ENCODE results near the gene CYP46A1.

Gene CYP46A1

DNA sequence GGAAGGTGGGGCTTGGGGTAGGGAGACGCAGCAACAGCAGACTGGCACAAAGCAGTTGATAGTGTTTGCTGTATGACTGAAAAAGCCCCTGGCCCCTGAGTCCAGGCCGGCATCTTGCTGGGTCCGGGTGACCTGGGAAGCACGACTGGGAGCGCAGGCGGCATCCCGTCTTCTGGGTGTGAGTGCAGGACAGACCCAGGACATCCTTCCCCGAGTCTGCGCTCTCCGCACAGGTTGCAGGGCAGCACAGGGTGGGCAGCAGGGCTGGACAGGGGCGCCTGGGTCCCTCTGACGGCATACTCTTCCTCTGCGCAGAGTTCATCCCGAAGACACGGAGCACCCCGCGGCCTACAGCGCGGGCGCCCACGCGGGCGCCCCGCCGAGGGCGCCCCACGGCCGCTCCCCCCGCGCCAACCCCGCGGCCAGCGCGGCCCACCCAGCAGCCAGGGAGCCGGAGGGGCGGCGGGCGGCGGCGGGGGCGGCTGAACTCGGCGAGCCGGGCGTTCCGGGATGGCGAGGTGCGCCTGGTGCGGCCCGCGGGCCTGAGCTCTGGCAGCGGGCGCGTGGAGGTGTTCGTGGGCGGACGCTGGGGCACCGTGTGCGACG lies 9.2 kb upstream of the CYP46A1 start:
- TF ChIP-seq ZNF274 (IDR thresholded peaks at IDR 0.05; ENCODE audit: low read depth, low read length) = no peak
- no peak overlapping the region for H3K4me3 ChIP-seq (ENCODE audit: low read length)

DNA sequence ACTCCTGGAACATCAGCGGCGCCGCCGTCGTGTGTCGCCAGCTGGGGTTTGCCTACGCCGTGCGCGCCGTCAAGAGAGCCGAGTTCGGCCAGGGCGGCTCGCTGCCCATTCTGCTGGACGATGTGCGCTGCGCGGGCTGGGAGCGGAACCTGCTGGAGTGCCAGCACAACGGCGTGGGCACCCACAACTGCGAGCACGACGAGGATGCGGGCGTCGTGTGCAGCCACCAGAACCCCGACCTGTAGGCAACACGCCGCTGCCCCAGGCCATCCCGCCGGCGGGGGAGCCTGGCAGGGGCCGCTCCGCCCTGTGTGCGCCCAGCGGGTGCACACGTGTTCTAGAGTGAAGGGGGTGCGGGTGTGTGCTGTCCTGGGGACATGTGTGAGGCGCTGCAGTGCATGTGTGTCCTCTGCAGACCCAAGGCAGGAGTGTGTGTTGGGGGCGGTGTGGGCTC lies 8.7 kb upstream of the CYP46A1 start:
- TF ChIP-seq ZNF274 (IDR thresholded peaks at IDR 0.05; ENCODE audit: low read depth, low read length) = no peak
- no peak overlapping the region for H3K4me3 ChIP-seq (ENCODE audit: low read length)

DNA sequence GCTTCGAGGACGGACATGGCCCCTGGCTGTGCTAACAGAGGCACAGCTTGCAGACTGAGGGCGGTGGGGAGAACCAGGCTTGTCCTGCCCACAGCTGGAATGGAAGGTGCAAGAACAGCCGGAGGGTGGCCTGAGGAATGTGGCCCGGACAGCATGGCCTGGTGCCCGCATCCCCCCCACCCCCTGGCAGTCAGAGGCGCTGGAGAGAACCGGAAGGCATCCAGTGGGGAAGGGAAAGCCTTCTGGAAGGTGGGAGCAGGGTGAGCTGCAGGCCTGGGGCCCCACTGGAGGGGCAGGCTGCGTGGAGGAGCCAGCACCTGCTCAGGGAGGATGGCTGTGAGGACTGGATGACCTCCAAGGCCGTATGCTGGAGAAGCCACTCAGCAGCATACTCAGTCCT lies 8.1 kb upstream of the CYP46A1 start:
- TF ChIP-seq ZNF274 (IDR thresholded peaks at IDR 0.05; ENCODE audit: low read depth, low read length) = no peak
- no peak overlapping the region for H3K4me3 ChIP-seq (ENCODE audit: low read length)

DNA sequence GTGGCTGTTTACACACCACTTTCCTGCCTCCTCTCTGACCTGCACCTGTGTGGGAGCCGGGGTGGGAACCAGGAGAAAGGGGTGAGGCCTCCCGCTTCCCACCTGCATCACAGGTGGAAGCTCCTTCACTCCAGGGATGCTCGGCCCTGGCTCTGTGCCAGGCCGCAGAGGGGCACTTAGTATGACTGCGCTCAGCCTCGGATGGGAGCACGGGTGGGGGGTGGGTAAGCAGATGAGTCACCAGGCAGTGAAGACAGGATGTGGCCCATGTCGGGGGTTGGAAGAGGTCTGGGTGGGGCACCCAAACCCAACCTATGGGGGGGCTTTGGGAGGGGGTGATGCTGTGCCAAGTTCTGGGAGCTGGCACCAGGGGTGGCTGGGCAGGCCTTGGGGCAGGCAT lies 7.4 kb upstream of the CYP46A1 start:
- H3K4me3 ChIP-seq (ENCODE audit: low read length) = no peak overlapping the region
- no peak for TF ChIP-seq ZNF274 (IDR thresholded peaks at IDR 0.05; ENCODE audit: low read depth, low read length)

DNA sequence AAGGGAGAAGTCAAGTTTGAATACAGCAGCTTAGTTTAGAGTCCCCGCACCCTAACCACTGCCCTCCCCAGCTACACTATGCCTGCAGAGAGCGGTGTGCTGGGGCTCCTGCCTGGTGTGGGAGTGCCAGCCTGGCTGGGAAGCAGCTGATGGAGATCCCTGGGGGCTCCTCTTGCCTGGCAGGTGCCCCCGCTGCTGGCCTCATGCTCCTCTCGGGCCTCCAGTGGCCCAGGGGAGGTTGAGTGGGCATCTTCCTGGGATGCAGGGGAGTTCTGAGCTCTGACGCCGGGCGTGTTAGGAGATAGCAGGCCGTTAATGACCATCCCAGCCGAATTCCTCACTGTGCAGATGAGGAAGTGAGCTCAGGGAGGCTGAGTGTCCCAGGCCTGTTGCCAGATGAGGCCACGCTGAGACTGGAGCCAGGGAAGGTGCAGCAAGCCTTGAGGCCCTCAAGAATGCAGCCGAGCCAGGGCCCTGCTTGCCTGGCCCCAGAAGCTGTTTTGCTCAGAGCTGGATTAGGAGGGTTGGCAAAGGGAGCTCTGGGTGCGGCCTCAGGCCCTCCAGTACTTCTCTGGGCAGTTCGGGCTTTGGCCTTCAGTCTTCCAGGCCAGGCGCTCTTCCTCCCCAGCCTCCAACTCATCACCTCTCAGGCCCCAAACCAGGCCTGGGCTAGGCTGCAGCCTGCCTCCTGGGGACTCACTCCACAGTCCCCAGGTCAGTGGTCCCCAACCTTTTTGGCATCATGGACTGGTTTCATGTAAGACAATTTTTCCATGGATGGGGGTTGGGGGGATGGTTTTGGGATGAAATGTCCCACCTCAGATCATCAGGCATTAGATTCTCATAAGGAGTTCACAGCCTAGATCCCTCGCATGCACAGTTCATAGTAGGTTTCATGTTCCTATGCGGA lies 6.6 kb upstream of the CYP46A1 start:
- no peak overlapping the region for H3K4me3 ChIP-seq (ENCODE audit: low read length)
- TF ChIP-seq ZNF274 (IDR thresholded peaks at IDR 0.05; ENCODE audit: low read depth, low read length) = no peak

DNA sequence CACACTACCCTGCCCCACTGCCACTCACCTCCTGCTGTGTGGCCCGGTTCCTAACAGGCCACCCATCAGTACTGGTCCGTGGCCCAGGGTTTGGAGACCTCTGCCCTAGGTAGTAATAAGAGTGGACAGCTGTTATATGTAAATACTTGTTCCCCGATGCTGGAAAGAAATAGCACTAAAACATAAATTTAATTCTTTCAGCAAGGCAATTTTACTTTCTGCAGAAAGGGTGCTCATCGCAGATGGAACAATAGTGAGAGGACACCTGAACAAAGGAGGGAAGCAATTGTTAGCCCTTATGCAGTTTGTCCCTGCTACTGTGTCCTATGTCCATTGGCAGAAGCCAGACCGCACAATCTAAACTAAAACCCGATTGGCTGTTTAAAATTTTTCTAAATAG lies 5.9 kb upstream of the CYP46A1 start:
- no peak overlapping the region for H3K4me3 ChIP-seq (ENCODE audit: low read length)
- TF ChIP-seq ZNF274 (IDR thresholded peaks at IDR 0.05; ENCODE audit: low read depth, low read length) = no peak

DNA sequence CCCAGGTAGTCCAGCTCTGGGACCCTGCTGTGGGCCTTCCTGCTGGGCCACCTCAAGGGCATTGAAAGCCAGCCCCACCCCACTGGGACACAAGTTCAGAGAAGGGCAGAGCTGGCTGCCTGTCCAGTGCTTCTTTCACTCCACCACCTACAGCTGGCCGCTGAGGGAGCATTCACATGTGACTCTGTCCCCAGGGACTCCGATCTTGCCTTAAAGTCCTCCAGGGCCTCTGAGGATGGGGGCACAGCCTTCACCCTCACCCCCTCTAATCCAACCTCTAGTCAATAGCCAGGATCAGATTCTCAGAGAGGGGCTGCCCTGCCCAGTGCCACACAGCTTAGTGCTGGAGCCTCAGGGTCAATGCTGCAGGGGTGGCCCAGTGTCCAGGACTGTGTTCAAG lies 5.0 kb upstream of the CYP46A1 start:
- H3K4me3 ChIP-seq (ENCODE audit: low read length) = no peak overlapping the region
- TF ChIP-seq ZNF274 (IDR thresholded peaks at IDR 0.05; ENCODE audit: low read depth, low read length) = no peak

DNA sequence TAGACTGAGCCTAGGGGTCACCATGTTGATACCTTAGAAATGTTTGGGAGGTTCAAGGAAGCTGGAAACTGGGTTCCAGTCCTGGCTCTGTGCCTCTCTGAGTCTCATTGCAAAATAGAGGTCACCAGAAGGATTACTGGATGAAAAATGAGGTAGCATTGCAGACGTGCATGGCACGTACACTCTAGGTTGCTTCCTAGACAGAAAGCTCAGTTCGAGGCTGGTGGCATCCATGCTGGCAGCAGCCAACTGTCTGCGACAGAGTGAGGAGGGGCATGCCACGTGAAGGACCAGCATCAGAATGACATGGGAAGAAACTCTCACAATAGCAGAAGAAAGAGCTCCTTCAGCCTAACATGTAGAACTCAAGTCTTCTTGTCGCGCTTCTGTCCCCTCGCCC lies 4.6 kb upstream of the CYP46A1 start:
- no peak for TF ChIP-seq ZNF274 (IDR thresholded peaks at IDR 0.05; ENCODE audit: low read depth, low read length)
- no peak overlapping the region for H3K4me3 ChIP-seq (ENCODE audit: low read length)

DNA sequence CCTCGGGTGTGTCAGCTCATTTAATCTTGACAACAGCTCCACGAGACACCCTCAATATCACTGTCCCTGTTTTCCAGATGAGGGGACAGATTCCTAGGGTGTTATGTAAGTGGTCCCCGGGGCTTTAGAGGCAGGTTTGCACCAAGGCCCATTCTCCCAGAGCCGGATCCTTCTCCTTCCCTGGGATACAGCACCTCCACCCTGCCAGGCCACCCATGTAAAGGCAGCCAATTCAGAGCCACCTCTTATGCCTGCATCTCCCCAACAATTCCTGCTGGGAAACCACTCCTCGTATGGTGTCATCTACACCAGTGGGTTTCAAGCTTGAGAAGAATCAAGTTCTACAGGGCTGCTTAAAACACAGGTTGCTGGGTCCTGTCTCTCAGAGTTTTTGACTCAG lies 4.1 kb upstream of the CYP46A1 start:
- no peak for TF ChIP-seq ZNF274 (IDR thresholded peaks at IDR 0.05; ENCODE audit: low read depth, low read length)
- H3K4me3 ChIP-seq (ENCODE audit: low read length) = no peak overlapping the region

DNA sequence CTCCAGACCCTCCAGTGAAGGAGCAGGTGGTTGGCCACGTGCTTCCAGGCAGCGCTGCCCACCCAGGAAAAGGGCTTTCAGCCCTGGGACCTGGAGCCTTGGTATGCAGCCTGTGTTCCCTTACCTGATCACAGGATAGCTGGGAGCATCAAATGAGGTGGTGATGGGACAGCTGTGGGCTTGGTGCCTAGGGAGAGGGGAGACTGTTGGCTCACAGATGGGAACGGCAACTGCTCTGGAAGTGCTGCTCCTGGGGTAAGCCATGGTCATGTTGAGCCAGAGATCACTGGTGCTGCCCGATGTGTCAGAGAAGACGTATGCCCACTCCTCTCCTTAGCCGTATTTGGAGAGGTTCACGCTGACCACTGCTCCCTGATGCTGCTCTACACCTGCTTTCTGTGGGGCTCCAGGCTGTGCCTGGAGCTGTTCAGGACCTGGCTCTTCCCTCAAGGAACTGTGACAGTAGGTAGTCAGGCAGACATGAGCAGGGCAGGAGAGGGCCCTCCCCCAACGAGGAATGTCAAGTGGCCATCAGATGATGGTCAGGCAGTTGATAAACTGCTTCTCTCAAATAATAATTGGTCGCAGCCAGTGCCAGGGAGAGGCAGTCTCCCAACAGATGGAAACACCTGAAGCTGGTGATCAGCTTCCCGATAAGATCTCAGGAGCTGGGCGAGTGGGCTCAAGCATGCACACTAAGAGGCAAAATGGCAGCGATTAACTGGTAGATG lies 2.8 kb upstream of the CYP46A1 start:
- TF ChIP-seq ZNF274 (IDR thresholded peaks at IDR 0.05; ENCODE audit: low read depth, low read length) = no peak
- H3K4me3 ChIP-seq (ENCODE audit: low read length) = no peak overlapping the region

DNA sequence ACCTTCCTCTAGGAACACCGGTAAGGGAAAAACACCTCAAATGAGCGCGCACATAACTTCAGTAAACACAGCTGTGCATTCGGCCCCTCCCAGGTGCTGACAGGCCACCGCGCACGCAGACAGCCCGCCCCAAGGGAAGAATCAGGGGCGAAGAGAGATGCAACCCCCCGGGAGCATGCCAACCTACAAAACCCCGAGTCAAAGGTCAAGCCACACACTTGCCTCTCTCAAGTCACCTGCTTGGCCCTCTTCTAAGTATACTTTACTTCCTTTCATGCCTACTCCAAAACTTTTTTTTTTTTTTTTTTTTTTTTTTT lies 2.3 kb upstream of the CYP46A1 start:
- H3K4me3 ChIP-seq (ENCODE audit: low read length) = no peak overlapping the region
- TF ChIP-seq ZNF274 (IDR thresholded peaks at IDR 0.05; ENCODE audit: low read depth, low read length) = no peak

DNA sequence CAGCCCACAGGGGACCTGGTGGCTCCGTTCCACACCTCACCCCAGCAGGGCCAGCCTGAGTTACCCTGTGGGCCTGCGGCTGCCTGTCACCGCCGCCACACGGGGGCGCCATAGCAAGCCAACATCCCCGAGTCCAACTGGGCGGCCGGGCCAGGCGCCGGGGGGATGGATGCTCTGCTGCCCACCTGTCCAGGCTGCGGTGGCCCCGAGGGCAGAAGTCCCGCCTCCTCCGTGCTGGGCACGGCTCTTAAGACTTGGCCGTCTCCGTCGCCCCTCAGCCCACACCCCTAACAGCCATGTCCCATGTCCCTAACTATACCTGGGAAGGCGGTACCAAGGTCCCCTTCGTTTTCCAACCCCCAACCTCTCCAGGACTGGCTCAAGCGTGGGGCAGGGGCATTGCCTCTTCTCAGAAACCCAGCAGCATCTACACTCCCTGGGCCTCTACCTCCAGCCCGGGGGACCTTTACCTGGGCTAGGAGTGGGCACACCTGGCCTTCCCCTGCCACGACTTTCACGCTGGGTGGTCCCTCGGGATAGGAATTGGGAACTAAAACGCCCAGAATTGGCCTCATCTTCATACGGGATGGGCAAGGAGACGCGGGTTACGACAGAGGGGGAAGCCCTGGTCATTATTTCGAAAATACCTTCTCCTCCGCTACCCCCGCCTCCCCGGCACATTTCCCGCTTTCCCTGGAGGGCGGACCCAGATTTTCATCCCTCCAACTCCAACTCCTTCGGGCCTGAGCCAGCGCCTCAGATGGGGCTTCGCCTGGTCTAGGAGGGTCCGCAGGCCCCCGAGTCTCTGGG lies 1.1 kb upstream of the CYP46A1 start:
- H3K4me3 ChIP-seq (ENCODE audit: low read length) = peak overlapping the region; percentile 78
- no peak for TF ChIP-seq ZNF274 (IDR thresholded peaks at IDR 0.05; ENCODE audit: low read depth, low read length)

DNA sequence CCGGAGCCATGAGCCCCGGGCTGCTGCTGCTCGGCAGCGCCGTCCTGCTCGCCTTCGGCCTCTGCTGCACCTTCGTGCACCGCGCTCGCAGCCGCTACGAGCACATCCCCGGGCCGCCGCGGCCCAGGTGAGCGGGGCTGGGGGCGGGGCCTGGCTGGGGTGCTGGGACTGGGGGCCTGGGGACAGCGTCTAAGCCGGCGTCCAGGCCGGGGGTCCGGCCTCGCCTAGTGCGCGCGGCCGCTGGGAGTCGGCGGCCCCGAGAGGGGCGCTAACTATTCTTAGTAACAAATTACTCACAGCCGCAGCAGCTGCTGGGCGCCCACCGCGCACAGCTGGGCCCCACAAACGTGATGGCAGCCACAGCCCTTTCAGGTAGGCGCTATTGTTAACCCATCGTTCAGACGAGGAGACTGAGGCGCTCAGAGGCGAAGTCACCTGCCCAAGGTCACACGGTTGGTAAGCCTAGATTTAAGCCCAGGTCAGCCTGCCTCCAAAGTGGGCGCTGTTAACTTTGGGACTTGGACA lies 374 bp downstream of the CYP46A1 start:
- no peak for TF ChIP-seq ZNF274 (IDR thresholded peaks at IDR 0.05; ENCODE audit: low read depth, low read length)
- H3K4me3 ChIP-seq (ENCODE audit: low read length) = peak overlapping the region; percentile 51; the same call in 1 of the 2 replicates

DNA sequence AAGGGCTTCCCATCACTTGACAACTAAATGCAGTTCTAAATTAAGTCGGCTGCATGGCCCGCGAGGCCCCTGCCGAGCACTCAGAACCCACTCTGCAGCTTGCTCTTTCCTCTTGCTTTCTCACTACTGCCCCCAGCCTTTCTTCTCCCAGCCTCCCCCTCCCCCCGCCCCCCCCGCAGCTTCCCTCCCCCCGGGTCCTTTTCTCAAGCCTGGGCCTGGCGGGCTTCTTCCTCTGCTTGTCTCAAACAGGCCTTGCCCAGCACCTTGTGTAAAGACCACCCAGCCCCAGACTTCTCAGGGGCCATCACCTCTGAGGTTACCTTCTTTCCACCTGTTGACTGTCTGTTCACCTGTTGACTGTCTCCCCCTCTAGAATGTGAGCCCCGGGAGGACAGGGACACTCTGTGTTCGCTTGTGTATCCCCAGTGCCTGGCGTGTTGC lies 1.1 kb downstream of the CYP46A1 start:
- no peak for TF ChIP-seq ZNF274 (IDR thresholded peaks at IDR 0.05; ENCODE audit: low read depth, low read length)
- no peak overlapping the region for H3K4me3 ChIP-seq (ENCODE audit: low read length)

Measured in GM08714 (cell line).